K562 (cell line): Measurements from ENCODE around the gene FAM193A. TPM values are rescaled to one million over a fixed set of nuclear protein-coding genes. Genes with fewer than 3 reads are reported as not detected.

Experiments used
- ATAC-seq: fragments of 200-7000 bp; cut with Tn5 transposase; 3 replicates; pipeline ENCODE4 v1.9.1; 2020; ENCODE audit warnings: moderate library complexity
- BruUV-seq: library from RNA; stranded (reverse); fragments of 400-500 nt; replicated peaks from 2 replicates; lab custom pipeline; 2021; lab: Mats Ljungman, UMichigan
- CTCF ChIA-PET: fragments of 300-600 bp; formaldehyde crosslinking; extraction: SDS; loops from one replicate; lab custom pipeline; 2021; ENCODE audit warnings: low intra/inter-chr PET ratio; lab: Yijun Ruan, JAX
- POLR2A ChIA-PET: fragments of 300-600, 350-650 bp; sonication (Branson Sonifier 250); formaldehyde crosslinking; extraction: SDS; loops from one replicate; lab custom pipeline; 2021; ENCODE audit warnings: antibody characterized with exemption, inconsistent platforms; lab: Yijun Ruan, JAX
- DNase-seq, 4 experiments: peaks; one replicate each; pipeline versions ENCODE4 v3.0.0 to v3.0.0-alpha.2; 2011 to 2018; ENCODE audit warnings: low spot score in 3 of 4, mixed read lengths in 3 of 4; ENCODE audit errors: extremely low read depth in 1 of 4
- FAIRE-seq: peaks from 2 replicates; lab custom pipeline; 2011; peaks lifted over from hg19 to GRCh38; lab: Jason Lieb, UNC
- H2AFZ ChIP-seq: 2 replicates; pipeline ENCODE4 v1.6.0; 2011; ENCODE audit warnings: low read depth, low read length, control low read depth, inconsistent platforms
- H3K27ac ChIP-seq: fragments of 200-600 bp; 3 replicates; pipeline ENCODE4 v1.8.0; 2011; ENCODE audit warnings: low read depth, mild to moderate bottlenecking, control low read depth, inconsistent platforms, low read length, moderate library complexity, mixed read lengths; ENCODE audit errors: extremely low read depth
- H3K27me3 ChIP-seq, 2 experiments: fragments of 300-600 bp in 1 of 2; 2 replicates in 1 of 2; 3 replicates in 1 of 2; pipeline versions ENCODE4 v1.6.0 to v1.8.0; 2011; ENCODE audit warnings: inconsistent platforms in 2 of 2, low read length in 2 of 2, mild to moderate bottlenecking in 1 of 2, mixed read lengths in 1 of 2, moderate library complexity in 1 of 2; ENCODE audit not compliant: control insufficient read depth in 2 of 2, insufficient read depth in 2 of 2
- H3K36me3 ChIP-seq: fragments of 300-600 bp; 3 replicates; pipeline ENCODE4 v1.8.0; 2011; ENCODE audit warnings: mild to moderate bottlenecking, low read length, inconsistent platforms; ENCODE audit not compliant: control insufficient read depth, insufficient read depth
- H3K4me1 ChIP-seq, 2 experiments: fragments of 200-600 bp in 1 of 2; replicated peaks in 1 of 2; 2 replicates in 1 of 2; 3 replicates in 1 of 2; pipeline versions ENCODE4 v1.5.1 to v1.8.0; 2011; ENCODE audit warnings: inconsistent platforms in 2 of 2, low read length in 2 of 2, mild to moderate bottlenecking in 1 of 2, mixed read lengths in 1 of 2, moderate library complexity in 1 of 2; ENCODE audit not compliant: control insufficient read depth in 2 of 2, insufficient read depth in 2 of 2
- H3K4me2 ChIP-seq: 2 replicates; pipeline ENCODE4 v1.6.1; 2011; ENCODE audit warnings: low read length, control low read depth, inconsistent platforms, mixed read lengths; ENCODE audit not compliant: insufficient read depth
- H3K4me3 ChIP-seq: fragments of 200-600 bp; sonication (generic), shearing (Covaris generic); 2 replicates; pipeline ENCODE4 v1.5.1; 2016; ENCODE audit warnings: control low read depth, inconsistent platforms
- H3K79me2 ChIP-seq: fragments of 200-600 bp; 3 replicates; pipeline ENCODE4 v1.8.0; 2011; ENCODE audit warnings: low read length, inconsistent platforms; ENCODE audit not compliant: control insufficient read depth, insufficient read depth
- H3K9ac ChIP-seq, 2 experiments: 2 replicates each; pipeline versions ENCODE4 v1.6.0 to v1.6.1; 2011; ENCODE audit warnings: low read depth in 2 of 2, low read length in 2 of 2, control low read depth in 1 of 2, inconsistent platforms in 1 of 2, mild to moderate bottlenecking in 1 of 2, mixed read lengths in 1 of 2; ENCODE audit not compliant: insufficient read depth in 1 of 2
- H3K9me1 ChIP-seq: one replicate; pipeline ENCODE4 v1.6.0; 2011; ENCODE audit warnings: inconsistent platforms, mild to moderate bottlenecking, low read length, moderate library complexity; ENCODE audit not compliant: control insufficient read depth, insufficient read depth
- H3K9me3 ChIP-seq: replicated peaks from 2 replicates; pipeline ENCODE4 v1.5.1; 2011; ENCODE audit warnings: low read depth, low read length, inconsistent platforms; ENCODE audit not compliant: control insufficient read depth, insufficient read depth
- H4K20me1 ChIP-seq: replicated peaks from 2 replicates; pipeline ENCODE4 v1.6.1; 2011; ENCODE audit warnings: low read length, inconsistent platforms, mixed read lengths; ENCODE audit not compliant: control insufficient read depth, insufficient read depth
- CAMTA2 ChIP-seq: fragments of 250-450 bp; sonication (Bioruptor Pico); conservative IDR thresholded peaks from 2 replicates; pipeline ENCODE4 v1.5.1; 2022
- CBX1 ChIP-seq: sonication (generic); IDR thresholded peaks from 2 replicates; pipeline ENCODE4 v1.6.1; 2016; ENCODE audit warnings: antibody characterized with exemption, low read depth, mild to moderate bottlenecking
- FOSL1 ChIP-seq: fragments of 200-800 bp; sonication (Bioruptor generic); conservative IDR thresholded peaks from 2 replicates; pipeline ENCODE4 v1.6.1; 2016; ENCODE audit warnings: missing genetic modification characterization, missing compliant biosample characterization
- MYNN ChIP-seq, 2 experiments: sonication (generic); formaldehyde crosslinking in 1 of 2; IDR thresholded peaks; 2 replicates each; pipeline versions ENCODE4 v1.5.0 to v1.6.1; 2016 to 2020; ENCODE audit warnings: antibody characterized with exemption in 1 of 2, missing genetic modification reagents in 1 of 2
- PBX2 ChIP-seq, 2 experiments: IDR thresholded peaks in 1 of 2; conservative IDR thresholded peaks in 1 of 2; 2 replicates each; pipeline ENCODE4 v1.6.1; 2016; ENCODE audit warnings: low read depth in 2 of 2, mild to moderate bottlenecking in 1 of 2, missing compliant biosample characterization in 1 of 2, missing genetic modification characterization in 1 of 2, moderate library complexity in 1 of 2
- SETDB1 ChIP-seq: IDR thresholded peaks from one replicate; pipeline ENCODE4 v1.6.1; 2012; ENCODE audit warnings: low read length, control low read depth, inconsistent platforms
- XRCC4 ChIP-seq: IDR thresholded peaks from one replicate; pipeline ENCODE4 v1.6.1; 2011; ENCODE audit not compliant: insufficient read depth, insufficient read length; ENCODE audit errors: extremely low read depth
- ZNF444 ChIP-seq: fragments of 250-450 bp; sonication (Bioruptor Pico); IDR thresholded peaks from 2 replicates; pipeline ENCODE4 v1.4.0; 2020; ENCODE audit warnings: mild to moderate bottlenecking, moderate library complexity
- WGBS: fragments of 100-300 bp; shearing (Covaris generic); methylation state at CpG from one replicate; pipeline ENCODE4 v1.1.6; 2016; ENCODE audit warnings: low coverage, mixed read lengths; ENCODE audit not compliant: insufficient coverage; ENCODE audit errors: missing lambda C conversion rate; 5-methylcytosine and 5-hydroxymethylcytosine counted together
- in situ Hi-C: fragments of 300-500 bp; cut with MboI; formaldehyde crosslinking; loops from 4 replicates; pipeline ENCODE4 v1.15.0; 2018; ENCODE audit warnings: inconsistent platforms, mixed read lengths
- intact Hi-C: fragments of 100-400 bp; cut with micrococcal nuclease; formaldehyde crosslinking; loops from 2 replicates; pipeline ENCODE4 v1.14.2; 2022
- polyA plus RNA-seq, 8 experiments: library from polyadenylated mRNA; depleted of rRNA in 4 of 8; stranded (reverse) in 5 of 8; unstranded in 3 of 8; fragments of >200 nt; fragmentation: Nextera tagmentation in 2 of 8; fragmentation: Illumina TruSeq in 1 of 8; extraction: Ambion mirVana in 2 of 8; extraction: Trizol in 1 of 8; gene quantifications; 2 replicates each; pipeline versions ENCODE4 v1.2.1 to v1.2.3, GENCODE V29; 2011 to 2014; ENCODE audit warnings: inconsistent platforms in 1 of 8, missing spikeins in 1 of 8
- total RNA-seq, 7 experiments: library from RNA; depleted of rRNA in 6 of 7; stranded (reverse); fragments of >200 nt in 6 of 7; fragmentation: Illumina TruSeq in 2 of 7; extraction: Trizol in 2 of 7; gene quantifications; 2 replicates each; pipeline versions ENCODE4 v1.2.1 to v1.2.3, GENCODE V29; 2011 to 2021; ENCODE audit warnings: low replicate concordance in 1 of 7
- TF ChIP-seq, protein P1 (sequence below): sonication (generic); formaldehyde crosslinking; IDR thresholded peaks from 2 replicates; pipeline ENCODE4 v1.8.0; 2022; ENCODE audit warnings: missing genetic modification reagents, mild to moderate bottlenecking, borderline replicate concordance

FAM193A gene
- total and polyA plus RNA-seq, 9 of the 15 experiments (the other 6 are each of a cell fraction or from before 2014, with no cell fraction given): 0.46 to 24.6 (median 9.6) TPM

- H3K79me2 ChIP-seq: peaks cover 91% of the 10 kb centered on the region
- ChIA-PET POLR2A (interaction anchor here (1.6 to 2.9 kb wide), 2 partner anchors 11 to 15 kb away, joined by 4 to 11 read pairs; no protein-coding TSS in a partner anchor), CTCF (no interaction called here)
- H3K4me2 ChIP-seq: no peak overlapping the region
- no peaks in the 10 kb centered on the region for H3K27me3 ChIP-seq
- BruUV-seq: no TSS peak
- no peak overlapping the region for H2AFZ ChIP-seq
- ATAC-seq: no peak
- intact Hi-C loops (no loop called here), in situ Hi-C loops (no loop called here)
- H3K9me1 ChIP-seq: no peaks in the 10 kb centered on the region
- FAIRE-seq: no peak
- no peak overlapping the region for H3K4me3 ChIP-seq
- no peaks in the 10 kb centered on the region; the same call in 2 of the 3 replicates for H3K36me3 ChIP-seq
- no peak overlapping the region for H3K9ac ChIP-seq
- H3K9me3 ChIP-seq: 0 out of 2 replicates have a peak, but pooled peaks cover 2% of the 10 kb centered on the region
- DNase-seq: no peak
- 92% methylated on average over 2 of the region's 11 CpGs for WGBS
- no peaks in the 10 kb centered on the region; a peak in 2 of 5 replicates for H3K4me1 ChIP-seq
- no peak for TF ChIP-seq FOSL1 (tag)
- no peak for TF ChIP-seq XRCC4
- TF ChIP-seq, protein P1, sequence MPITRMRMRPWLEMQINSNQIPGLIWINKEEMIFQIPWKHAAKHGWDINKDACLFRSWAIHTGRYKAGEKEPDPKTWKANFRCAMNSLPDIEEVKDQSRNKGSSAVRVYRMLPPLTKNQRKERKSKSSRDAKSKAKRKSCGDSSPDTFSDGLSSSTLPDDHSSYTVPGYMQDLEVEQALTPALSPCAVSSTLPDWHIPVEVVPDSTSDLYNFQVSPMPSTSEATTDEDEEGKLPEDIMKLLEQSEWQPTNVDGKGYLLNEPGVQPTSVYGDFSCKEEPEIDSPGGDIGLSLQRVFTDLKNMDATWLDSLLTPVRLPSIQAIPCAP (CRISPR knock-in tag): no peak
- TF ChIP-seq CAMTA2 (CRISPR knock-in tag): no peak
- no peak for TF ChIP-seq CBX1
- TF ChIP-seq SETDB1: no peak
- TF ChIP-seq MYNN (IDR thresholded peaks at IDR 0.05): no peak
- TF ChIP-seq MYNN (CRISPR knock-in tag; IDR thresholded peaks at IDR 0.05): no peak
- no peak for TF ChIP-seq ZNF444 (CRISPR knock-in tag)
- TF ChIP-seq PBX2 (CRISPR knock-in tag; IDR thresholded peaks at IDR 0.05; ENCODE audit: low read depth): no peak
- TF ChIP-seq PBX2 (tag; conservative IDR thresholded peaks at IDR 0.05; ENCODE audit: low read depth): no peak
- TF ChIP-seq, all 486 proteins: peak for 0
- no peak overlapping the region for H3K27ac ChIP-seq
- H4K20me1 ChIP-seq: peaks cover 3% of the 10 kb centered on the region; the same call in 1 of the 2 replicates
Observed at GRCh38 chr4:2552806-2553205, 16.4 kb downstream of the FAM193A start.
